Endothelial cell of umbilical vein (primary cell): ENCODE data around the gene OR3A2. TPM values are rescaled to one million over a fixed set of nuclear protein-coding genes. Genes with fewer than 3 reads are reported as not detected.

ENCODE experiments used
- BruUV-seq: library from RNA; stranded (reverse); fragments of 400-500 nt; replicated peaks from 2 replicates; lab custom pipeline; 2021; lab: Mats Ljungman, UMichigan
- CTCF ChIA-PET: fragments of 300-600, 350-600 bp; sonication (Branson Sonifier 250); formaldehyde crosslinking; loops from one replicate; lab custom pipeline; 2021; ENCODE audit warnings: antibody characterized with exemption, inconsistent platforms; lab: Charles Lee
- POLR2A ChIA-PET: fragments of 300-600, 350-600 bp; sonication (Branson Sonifier 250); formaldehyde crosslinking; loops from one replicate; lab custom pipeline; 2021; ENCODE audit warnings: antibody characterized with exemption, inconsistent platforms; lab: Charles Lee
- DNase-seq: peaks from one replicate; pipeline ENCODE4 v3.0.0-alpha.2; 2011; ENCODE audit warnings: low read depth, low spot score
- FAIRE-seq: peaks from 2 replicates; lab custom pipeline; 2011; peaks lifted over from hg19 to GRCh38; lab: Jason Lieb, UNC
- H2AFZ ChIP-seq: 2 replicates; pipeline ENCODE4 v1.6.0; 2012; ENCODE audit warnings: low read depth, low read length, control low read depth, inconsistent platforms
- H3K27ac ChIP-seq: 2 replicates; pipeline ENCODE4 v1.5.1; 2011; ENCODE audit warnings: low read depth, mild to moderate bottlenecking, control low read depth, low read length, moderate library complexity; ENCODE audit not compliant: insufficient read depth
- H3K27me3 ChIP-seq, 2 experiments: 2 replicates each; pipeline versions ENCODE4 v1.6.0 to v1.6.1; 2011; ENCODE audit warnings: low read length in 2 of 2, mixed read lengths in 1 of 2; ENCODE audit not compliant: control insufficient read depth in 2 of 2, insufficient read depth in 2 of 2
- H3K36me3 ChIP-seq, 2 experiments: 2 replicates in 1 of 2; 3 replicates in 1 of 2; pipeline ENCODE4 v1.5.1; 2011; ENCODE audit warnings: low read length in 2 of 2, mild to moderate bottlenecking in 1 of 2, moderate library complexity in 1 of 2; ENCODE audit not compliant: control insufficient read depth in 2 of 2, insufficient read depth in 2 of 2; ENCODE audit errors: extremely low read depth in 1 of 2
- H3K4me1 ChIP-seq: 3 replicates; pipeline ENCODE4 v1.5.1; 2011; ENCODE audit warnings: mild to moderate bottlenecking, low read length; ENCODE audit not compliant: control insufficient read depth, insufficient read depth; ENCODE audit errors: extremely low read depth
- H3K4me2 ChIP-seq: 2 replicates; pipeline ENCODE4 v1.6.1; 2011; ENCODE audit warnings: low read length, control low read depth, mixed read lengths; ENCODE audit not compliant: insufficient read depth
- H3K4me3 ChIP-seq, 3 experiments: fragments of 200-600 bp in 1 of 3; sonication (generic), shearing (Covaris generic) in 1 of 3; replicated peaks in 1 of 3; 2 replicates each; pipeline ENCODE4 v1.5.1; 2011 to 2016; ENCODE audit warnings: control low read depth in 3 of 3, low read length in 3 of 3, mild to moderate bottlenecking in 2 of 3, inconsistent platforms in 1 of 3, low read depth in 1 of 3, moderate library complexity in 1 of 3; ENCODE audit not compliant: insufficient read depth in 1 of 3
- H3K79me2 ChIP-seq: 2 replicates; pipeline ENCODE4 v1.6.0; 2012; ENCODE audit warnings: low read length, inconsistent platforms; ENCODE audit not compliant: control insufficient read depth, insufficient read depth
- H3K9ac ChIP-seq: replicated peaks from 2 replicates; pipeline ENCODE3; 2011; ENCODE audit warnings: low read length, control low read depth; ENCODE audit not compliant: insufficient read depth; ENCODE audit errors: extremely low read depth
- H3K9me1 ChIP-seq: replicated peaks from 3 replicates; pipeline ENCODE4 v1.6.0; 2011; ENCODE audit warnings: mild to moderate bottlenecking, low read length; ENCODE audit not compliant: control insufficient read depth, insufficient read depth; ENCODE audit errors: extremely low read depth
- H3K9me3 ChIP-seq: replicated peaks from 2 replicates; pipeline ENCODE4 v1.5.1; 2012; ENCODE audit warnings: low read length, inconsistent platforms; ENCODE audit not compliant: control insufficient read depth, insufficient read depth
- H4K20me1 ChIP-seq: replicated peaks from 2 replicates; pipeline ENCODE3; 2011; ENCODE audit warnings: mild to moderate bottlenecking, low read length; ENCODE audit not compliant: control insufficient read depth, insufficient read depth; ENCODE audit errors: extremely low read depth
- CTCF ChIP-seq, 2 donors: IDR thresholded peaks; 1 replicate in 1 of 2; 2 replicates in 1 of 2; pipeline ENCODE4 v1.5.1; 2011; ENCODE audit warnings: low read length in 2 of 2, mild to moderate bottlenecking in 2 of 2, moderate library complexity in 2 of 2, control low read depth in 1 of 2, inconsistent platforms in 1 of 2, low read depth in 1 of 2; ENCODE audit not compliant: insufficient read depth in 1 of 2; ENCODE audit errors: extremely low read depth in 1 of 2
- EZH2 ChIP-seq: IDR thresholded peaks from 2 replicates; pipeline ENCODE4 v1.6.1; 2012; ENCODE audit warnings: borderline replicate concordance, low read depth, mild to moderate bottlenecking, moderate library complexity, low read length, inconsistent platforms; ENCODE audit not compliant: severe bottlenecking
- FOS ChIP-seq: IDR thresholded peaks from 2 replicates; pipeline ENCODE4 v1.6.1; 2011; ENCODE audit warnings: mild to moderate bottlenecking, low read length, moderate library complexity, borderline replicate concordance; ENCODE audit not compliant: insufficient read depth
- GATA2 ChIP-seq: IDR thresholded peaks from 2 replicates; pipeline ENCODE4 v1.7.0; 2011; ENCODE audit warnings: low read depth, mild to moderate bottlenecking, moderate library complexity, mixed read lengths, low read length; ENCODE audit not compliant: insufficient read length, insufficient read depth
- JUN ChIP-seq: IDR thresholded peaks from 2 replicates; pipeline ENCODE4 v1.6.1; 2011; ENCODE audit warnings: borderline replicate concordance, low read depth; ENCODE audit not compliant: insufficient read length, insufficient read depth
- MAX ChIP-seq: IDR thresholded peaks from 2 replicates; pipeline ENCODE4 v1.6.1; 2011; ENCODE audit not compliant: insufficient read depth, insufficient read length
- MYC ChIP-seq: IDR thresholded peaks from one replicate; pipeline ENCODE4 v1.6.1; 2011; ENCODE audit warnings: mild to moderate bottlenecking, low read depth, low read length
- POLR2A ChIP-seq: IDR thresholded peaks from 2 replicates; pipeline ENCODE4 v1.6.1; 2012; ENCODE audit warnings: low read depth, mild to moderate bottlenecking, control low read depth, low read length
- POLR2AphosphoS5 ChIP-seq: IDR thresholded peaks from 2 replicates; pipeline ENCODE4 v1.6.1; 2012; ENCODE audit warnings: low read depth, mild to moderate bottlenecking, control low read depth, low read length, moderate library complexity; ENCODE audit not compliant: insufficient read depth
- dilution Hi-C: fragments of 300-500 bp; cut with MboI; formaldehyde crosslinking; loops from one replicate; pipeline ENCODE4 v1.15.0; 2019; ENCODE audit warnings: low sequenced_read_pairs; ENCODE audit not compliant: extremely low pct_ligation_motif_present
- intact Hi-C: fragments of 100-400 bp; cut with micrococcal nuclease; formaldehyde crosslinking; loops from one replicate; pipeline ENCODE4 v1.10.0; 2022
- polyA plus RNA-seq, 4 experiments: library from polyadenylated mRNA; depleted of rRNA in 3 of 4; stranded (reverse) in 3 of 4; unstranded in 1 of 4; fragments of >200 nt; gene quantifications; 2 replicates each; pipeline versions ENCODE4 v1.2.1 to v1.2.3, GENCODE V29; 2011 to 2012; ENCODE audit warnings: missing spikeins in 1 of 4
- total RNA-seq: library from RNA; stranded (reverse); gene quantifications from 2 replicates; pipeline ENCODE4 v1.2.3, GENCODE V29; 2021

Gene OR3A2
- total and polyA plus RNA-seq, 2 donors (not counting 3 experiments of a cell fraction or from before 2014, with no cell fraction given): 0.10 TPM; not detected in 1

GRCh38 chr17:3401786-3402185 is 15.7 kb upstream of the OR3A2 start:
- no peak for TF ChIP-seq JUN
- no peak for TF ChIP-seq FOS
- TF ChIP-seq CTCF (IDR thresholded peaks at IDR 0.05; ENCODE audit: extremely low read depth in 1 of 2, insufficient read depth in 1 of 2, low read depth in 1 of 2, low read length in 2 of 2): no peak
- no peak for TF ChIP-seq POLR2AphosphoS5
- TF ChIP-seq POLR2A: no peak
- no peak for TF ChIP-seq GATA2
- no peak for TF ChIP-seq MYC
- TF ChIP-seq MAX: no peak
- no peak for TF ChIP-seq EZH2
- no TSS peak for BruUV-seq
- H3K4me3 ChIP-seq: no peak overlapping the region
- no peak overlapping the region for H3K27ac ChIP-seq
- H3K9ac ChIP-seq: no peak overlapping the region
- ChIA-PET CTCF (no interaction called here), POLR2A (no interaction called here)
- H3K9me3 ChIP-seq: no peaks in the 10 kb centered on the region
- H3K9me1 ChIP-seq: no peaks in the 10 kb centered on the region
- intact Hi-C loops (no loop called here), dilution Hi-C loops (no loop called here)
- no peak overlapping the region for H3K4me2 ChIP-seq
- no peak for FAIRE-seq
- H3K36me3 ChIP-seq: no peaks in the 10 kb centered on the region
- H2AFZ ChIP-seq: no peak overlapping the region
- H4K20me1 ChIP-seq: no peaks in the 10 kb centered on the region
- H3K4me1 ChIP-seq: no peaks in the 10 kb centered on the region
- H3K79me2 ChIP-seq: no peaks in the 10 kb centered on the region
- no peak for DNase-seq
- H3K27me3 ChIP-seq: no peaks in the 10 kb centered on the region
